Activated T-helper 17 cell treated with anti-CD3 and anti-CD28 coated beads, Interleukin-2, amount 50 U/mL, for 72 hours (primary cell): ENCODE measurements around the gene SLC28A3. TPM values are rescaled to one million over a fixed set of nuclear protein-coding genes. Genes with fewer than 3 reads are reported as not detected.
A peak's percentile ranks its signal among the peaks of the same experiment; 100 is the strongest.
"Not testable (repeated sequence)": the region's sequence is repeated elsewhere in the genome, so short reads cannot be mapped to it uniquely, and the experiment has no call there.

Source experiments
- ATAC-seq: fragments of 150-1000 bp; cut with Tn5 transposase; replicated peaks from 2 replicates; pipeline ENCODE4 v1.10.0; 2021; ENCODE audit warnings: mild to moderate bottlenecking, moderate library complexity
- H3K27ac Mint-ChIP-seq: one replicate; pipeline ENCODE4 v1.8.0; 2022; ENCODE audit warnings: mixed read lengths
- H3K27me3 Mint-ChIP-seq: one replicate; pipeline ENCODE4 v1.8.0; 2022; ENCODE audit warnings: mixed read lengths
- H3K36me3 Mint-ChIP-seq: one replicate; pipeline ENCODE4 v1.8.0; 2022; ENCODE audit warnings: low read depth, mild to moderate bottlenecking, mixed read lengths
- H3K4me1 Mint-ChIP-seq: one replicate; pipeline ENCODE4 v1.8.0; 2022; ENCODE audit warnings: mixed read lengths
- H3K4me3 Mint-ChIP-seq: one replicate; pipeline ENCODE4 v1.8.0; 2022; ENCODE audit warnings: mild to moderate bottlenecking, mixed read lengths
- H3K9me3 Mint-ChIP-seq: one replicate; pipeline ENCODE4 v1.8.0; 2022; ENCODE audit warnings: mixed read lengths
- total RNA-seq, 2 donors: library from RNA; stranded (reverse); gene quantifications; one replicate each; pipeline ENCODE4 v1.2.3, GENCODE V29; 2022

SLC28A3 gene
- 1 to 10 TPM in 1 of 2 donors, under 1 TPM in 1; 0.37 to 1.5 TPM for total RNA-seq

- no peak for ATAC-seq
- no peak within 1 kb of the TSS for H3K4me3 Mint-ChIP-seq
- peaks cover 10% of the 10 kb centered on the region for H3K27me3 Mint-ChIP-seq
- no peaks in the 10 kb centered on the region for H3K36me3 Mint-ChIP-seq
- H3K9me3 Mint-ChIP-seq: no peaks in the 10 kb centered on the region
- H3K27ac Mint-ChIP-seq: no peak within 1 kb of the TSS
- H3K4me1 Mint-ChIP-seq: no peaks in the 10 kb centered on the region
Measured at GRCh38 chr9:84340535-84340934, at the start of gene SLC28A3. Gene SLC28A3 (minus strand): TSS chr9:84340758. CDS start chr9:84340633, 125 bp downstream.

- H3K9me3 Mint-ChIP-seq, H3K4me1 Mint-ChIP-seq, H3K27ac Mint-ChIP-seq, H3K4me3 Mint-ChIP-seq, H3K36me3 Mint-ChIP-seq: not testable (repeated sequence)
- peak; percentile 87 for ATAC-seq
- H3K27me3 Mint-ChIP-seq: peaks cover 13% of the 10 kb centered on the region
Measured at GRCh38 chr9:84390254-84390653, 49.7 kb upstream of the SLC28A3 start.

- no peak overlapping the region for H3K27ac Mint-ChIP-seq
- no peaks in the 10 kb centered on the region for H3K36me3 Mint-ChIP-seq
- H3K4me1 Mint-ChIP-seq: no peaks in the 10 kb centered on the region
- peaks cover 15% of the 10 kb centered on the region for H3K27me3 Mint-ChIP-seq
- no peaks in the 10 kb centered on the region for H3K9me3 Mint-ChIP-seq
- H3K4me3 Mint-ChIP-seq: no peak overlapping the region
- no peak for ATAC-seq
Measured at GRCh38 chr9:84387821-84388220, 47.3 kb upstream of the SLC28A3 start.

GRCh38 chr9:84386753-84387152, 46.2 kb upstream of the SLC28A3 start:
- H3K27me3 Mint-ChIP-seq: peaks cover 11% of the 10 kb centered on the region
- H3K4me1 Mint-ChIP-seq: no peaks in the 10 kb centered on the region
- no peak overlapping the region for H3K4me3 Mint-ChIP-seq
- H3K27ac Mint-ChIP-seq: no peak overlapping the region
- H3K9me3 Mint-ChIP-seq: no peaks in the 10 kb centered on the region
- ATAC-seq: no peak
- H3K36me3 Mint-ChIP-seq: no peaks in the 10 kb centered on the region

GRCh38 chr9:84385386-84386040, 45.0 kb upstream of the SLC28A3 start:
- no peaks in the 10 kb centered on the region for H3K4me1 Mint-ChIP-seq
- no peaks in the 10 kb centered on the region for H3K36me3 Mint-ChIP-seq
- no peak overlapping the region for H3K4me3 Mint-ChIP-seq
- peaks cover 5% of the 10 kb centered on the region for H3K27me3 Mint-ChIP-seq
- H3K27ac Mint-ChIP-seq: no peak overlapping the region
- ATAC-seq: no peak
- no peaks in the 10 kb centered on the region for H3K9me3 Mint-ChIP-seq

- Mint-ChIP-seq H3K4me1 (no peaks in the 10 kb centered on the region), H3K4me3 (no peak overlapping the region), H3K9me3 (no peaks in the 10 kb centered on the region), H3K27me3 (peaks cover 6% of the 10 kb centered on the region), H3K36me3 (no peaks in the 10 kb centered on the region), H3K27ac (no peak overlapping the region)
- no peak for ATAC-seq
Measured at GRCh38 chr9:84384617-84385016, 44.1 kb upstream of the SLC28A3 start.

- no peak overlapping the region for H3K4me3 Mint-ChIP-seq
- no peaks in the 10 kb centered on the region for H3K9me3 Mint-ChIP-seq
- H3K4me1 Mint-ChIP-seq: no peaks in the 10 kb centered on the region
- H3K27me3 Mint-ChIP-seq: peaks cover 11% of the 10 kb centered on the region
- no peak for ATAC-seq
- no peak overlapping the region for H3K27ac Mint-ChIP-seq
- no peaks in the 10 kb centered on the region for H3K36me3 Mint-ChIP-seq
Measured at GRCh38 chr9:84383178-84383577, 42.6 kb upstream of the SLC28A3 start.

GRCh38 chr9:84382720-84383119, 42.2 kb upstream of the SLC28A3 start:
- H3K9me3 Mint-ChIP-seq: no peaks in the 10 kb centered on the region
- H3K4me3 Mint-ChIP-seq: no peak overlapping the region
- H3K27ac Mint-ChIP-seq: no peak overlapping the region
- H3K27me3 Mint-ChIP-seq: peaks cover 11% of the 10 kb centered on the region
- H3K4me1 Mint-ChIP-seq: no peaks in the 10 kb centered on the region
- H3K36me3 Mint-ChIP-seq: no peaks in the 10 kb centered on the region
- ATAC-seq: no peak

GRCh38 chr9:84381508-84381907, 41.0 kb upstream of the SLC28A3 start:
- Mint-ChIP-seq H3K27ac (no peak overlapping the region), H3K4me1 (no peaks in the 10 kb centered on the region), H3K4me3 (no peak overlapping the region), H3K27me3 (peaks cover 11% of the 10 kb centered on the region), H3K9me3 (no peaks in the 10 kb centered on the region), H3K36me3 (no peaks in the 10 kb centered on the region)
- no peak for ATAC-seq

GRCh38 chr9:84379740-84380139, 39.2 kb upstream of the SLC28A3 start:
- Mint-ChIP-seq H3K4me3 (no peak overlapping the region), H3K27ac (no peak overlapping the region), H3K4me1 (no peaks in the 10 kb centered on the region), H3K9me3 (no peaks in the 10 kb centered on the region), H3K36me3 (no peaks in the 10 kb centered on the region), H3K27me3 (peaks cover 22% of the 10 kb centered on the region)
- no peak for ATAC-seq

- Mint-ChIP-seq H3K36me3 (no peaks in the 10 kb centered on the region), H3K9me3 (no peaks in the 10 kb centered on the region), H3K4me1 (no peaks in the 10 kb centered on the region), H3K27me3 (peaks cover 24% of the 10 kb centered on the region), H3K4me3 (no peak overlapping the region), H3K27ac (no peak overlapping the region)
- no peak for ATAC-seq
Measured at GRCh38 chr9:84375954-84376353, 35.4 kb upstream of the SLC28A3 start.

GRCh38 chr9:84374516-84374915, 34.0 kb upstream of the SLC28A3 start:
- Mint-ChIP-seq H3K9me3 (no peaks in the 10 kb centered on the region), H3K4me1 (no peaks in the 10 kb centered on the region), H3K36me3 (no peaks in the 10 kb centered on the region), H3K27ac (no peak overlapping the region), H3K4me3 (no peak overlapping the region), H3K27me3 (peaks cover 25% of the 10 kb centered on the region)
- ATAC-seq: no peak

- no peak overlapping the region for H3K27ac Mint-ChIP-seq
- H3K36me3 Mint-ChIP-seq: no peaks in the 10 kb centered on the region
- no peaks in the 10 kb centered on the region for H3K9me3 Mint-ChIP-seq
- no peak overlapping the region for H3K4me3 Mint-ChIP-seq
- ATAC-seq: no peak
- peaks cover 22% of the 10 kb centered on the region for H3K27me3 Mint-ChIP-seq
- H3K4me1 Mint-ChIP-seq: no peaks in the 10 kb centered on the region
Measured at GRCh38 chr9:84374013-84374412, 33.5 kb upstream of the SLC28A3 start.

- no peaks in the 10 kb centered on the region for H3K9me3 Mint-ChIP-seq
- H3K4me1 Mint-ChIP-seq: no peaks in the 10 kb centered on the region
- no peak overlapping the region for H3K4me3 Mint-ChIP-seq
- H3K27ac Mint-ChIP-seq: no peak overlapping the region
- ATAC-seq: no peak
- peaks cover 26% of the 10 kb centered on the region for H3K27me3 Mint-ChIP-seq
- no peaks in the 10 kb centered on the region for H3K36me3 Mint-ChIP-seq
Measured at GRCh38 chr9:84371737-84372136, 31.2 kb upstream of the SLC28A3 start.

- Mint-ChIP-seq H3K36me3 (no peaks in the 10 kb centered on the region), H3K27me3 (peaks cover 25% of the 10 kb centered on the region), H3K4me3 (no peak overlapping the region), H3K27ac (no peak overlapping the region), H3K9me3 (peaks cover 5% of the 10 kb centered on the region), H3K4me1 (no peaks in the 10 kb centered on the region)
- ATAC-seq: no peak
Measured at GRCh38 chr9:84368601-84369000, 28.0 kb upstream of the SLC28A3 start.

- H3K4me3 Mint-ChIP-seq, H3K36me3 Mint-ChIP-seq, ATAC-seq, H3K9me3 Mint-ChIP-seq, H3K27ac Mint-ChIP-seq, H3K4me1 Mint-ChIP-seq: not testable (repeated sequence)
- peaks cover 25% of the 10 kb centered on the region for H3K27me3 Mint-ChIP-seq
Measured at GRCh38 chr9:84367726-84368125, 27.2 kb upstream of the SLC28A3 start.
